Hematopoietic multipotent progenitor cell treated with erythropoietin and hydrocortisone succinate and interleukin-3 and kit ligand, for 15 days (in vitro differentiated cells): ENCODE measurements around the gene HBE1.

Experiments used
- DNase-seq: peaks from one replicate; pipeline ENCODE4 v3.0.0-alpha.2; 2015; ENCODE audit warnings: low spot score

HBE1 gene

DNA sequence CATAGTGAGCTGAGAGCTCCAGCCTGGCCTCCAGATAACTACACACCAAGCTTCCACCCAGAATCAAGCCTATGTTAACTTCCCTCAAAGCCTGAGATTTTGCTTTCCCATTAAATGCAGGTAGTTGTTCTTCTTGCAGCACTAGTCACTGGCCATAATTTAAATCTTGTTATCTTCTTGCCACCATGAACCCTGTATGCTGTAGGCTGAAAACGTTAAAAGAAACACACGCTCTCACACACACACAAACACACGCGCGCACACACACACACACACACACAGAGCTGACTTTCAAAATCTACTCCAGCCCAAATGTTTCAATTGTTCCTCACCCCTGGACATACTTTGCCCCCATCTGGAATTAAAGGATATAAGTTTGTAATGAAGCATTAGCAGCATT, 16.3 kb downstream of the HBE1 start:
- peak; percentile 43 for DNase-seq

DNA sequence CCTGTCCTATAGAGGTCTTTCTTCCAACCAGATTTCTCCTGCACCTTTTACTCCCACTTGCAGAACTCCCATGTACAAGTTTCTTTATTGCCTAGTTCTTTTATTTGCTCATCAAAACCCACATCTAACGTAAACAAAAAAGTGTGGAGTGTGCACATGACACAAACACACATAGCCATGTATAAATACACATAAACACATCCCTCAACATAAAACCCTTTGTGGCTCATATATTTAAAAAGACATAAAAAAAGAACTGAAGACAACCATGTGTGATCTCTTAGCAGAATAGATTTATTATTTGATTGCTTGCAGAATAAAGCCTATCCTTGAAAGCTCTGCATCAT, 16.9 kb downstream of the HBE1 start:
- no peak for DNase-seq

DNA sequence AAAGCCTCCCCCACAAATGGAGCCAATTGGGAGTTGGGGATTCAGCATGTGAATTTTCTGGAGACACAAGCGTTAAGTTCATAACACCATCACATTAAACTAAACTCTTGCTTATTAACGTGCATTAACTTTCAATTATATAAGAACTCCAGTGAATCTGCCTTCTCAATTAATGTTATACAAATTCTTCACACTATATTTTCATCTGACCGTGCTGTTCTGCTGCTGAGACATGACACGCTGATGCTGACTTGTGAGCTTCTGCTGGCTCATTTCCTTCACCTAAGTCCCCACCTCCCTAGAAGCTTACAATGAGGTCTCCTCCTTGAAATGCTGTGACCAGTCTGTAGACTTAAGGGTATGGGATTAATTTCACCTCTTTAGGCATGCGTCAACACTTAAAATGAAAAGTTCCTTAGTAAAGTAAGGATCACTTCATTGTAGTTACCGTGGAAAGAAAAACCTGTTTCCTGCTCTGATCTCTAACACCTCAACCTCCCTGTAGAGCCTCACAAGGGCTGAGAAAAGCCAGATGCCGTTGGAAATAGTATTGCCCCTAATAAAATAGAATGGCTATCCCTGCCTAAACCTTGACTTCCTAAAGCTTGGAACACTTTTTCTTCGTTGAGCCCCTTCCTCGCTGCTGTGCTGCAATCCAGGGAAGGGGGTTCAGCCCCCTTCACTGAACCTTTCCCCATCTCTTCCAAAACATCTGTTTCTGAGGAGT, 17.4 kb downstream of the HBE1 start:
- peak; percentile 74 for DNase-seq

DNA sequence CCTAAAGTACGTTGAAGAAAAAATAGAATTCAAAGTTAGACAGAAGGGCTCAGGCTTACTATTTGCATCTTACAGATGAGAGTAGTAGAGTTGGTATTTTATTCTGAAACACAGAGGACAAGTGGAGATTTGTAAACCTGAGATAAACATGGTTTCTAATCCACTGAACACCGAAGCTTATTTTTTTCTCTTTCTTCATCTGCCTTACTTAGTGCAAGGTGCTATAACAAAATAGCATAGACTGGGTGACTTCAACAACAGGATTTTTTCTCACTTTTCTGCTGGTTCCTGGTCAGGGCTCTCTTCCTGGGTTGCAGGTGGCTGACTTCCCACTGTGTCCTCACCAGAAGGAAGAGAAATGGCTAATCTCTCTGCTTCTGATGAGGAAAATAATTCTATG, 18.0 kb downstream of the HBE1 start:
- DNase-seq, result no peak

DNA sequence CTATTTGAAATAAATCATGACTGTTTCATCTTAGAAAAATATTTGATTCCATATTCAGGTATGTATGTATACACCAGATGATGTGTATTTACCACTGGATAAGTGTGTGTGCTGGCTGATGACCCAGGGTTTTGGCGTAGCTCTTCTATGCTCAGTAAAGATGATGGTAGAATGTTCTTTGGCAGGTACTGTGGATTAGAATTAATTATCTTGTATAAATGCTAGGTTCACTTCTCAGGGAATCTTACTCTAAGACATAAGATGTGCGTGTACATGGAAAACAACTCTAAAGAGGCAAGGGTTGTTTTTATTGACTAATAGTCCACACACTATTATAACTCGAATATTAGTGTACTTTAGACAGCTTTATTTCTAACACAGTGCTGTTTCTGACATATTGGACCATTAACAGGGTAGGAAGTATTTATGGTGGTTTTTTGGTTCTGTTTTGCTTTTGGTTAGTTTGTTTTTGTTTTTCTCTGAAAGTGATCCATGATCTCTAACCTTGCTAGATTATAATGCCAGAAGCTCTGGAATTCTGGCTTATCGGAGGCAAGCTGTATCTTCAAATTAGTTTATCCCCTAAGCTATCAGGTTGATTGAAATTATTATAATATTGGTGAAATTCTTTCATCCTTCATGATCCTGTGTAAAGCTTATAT, 19.1 kb downstream of the HBE1 start:
- peak; percentile 57 for DNase-seq

DNA sequence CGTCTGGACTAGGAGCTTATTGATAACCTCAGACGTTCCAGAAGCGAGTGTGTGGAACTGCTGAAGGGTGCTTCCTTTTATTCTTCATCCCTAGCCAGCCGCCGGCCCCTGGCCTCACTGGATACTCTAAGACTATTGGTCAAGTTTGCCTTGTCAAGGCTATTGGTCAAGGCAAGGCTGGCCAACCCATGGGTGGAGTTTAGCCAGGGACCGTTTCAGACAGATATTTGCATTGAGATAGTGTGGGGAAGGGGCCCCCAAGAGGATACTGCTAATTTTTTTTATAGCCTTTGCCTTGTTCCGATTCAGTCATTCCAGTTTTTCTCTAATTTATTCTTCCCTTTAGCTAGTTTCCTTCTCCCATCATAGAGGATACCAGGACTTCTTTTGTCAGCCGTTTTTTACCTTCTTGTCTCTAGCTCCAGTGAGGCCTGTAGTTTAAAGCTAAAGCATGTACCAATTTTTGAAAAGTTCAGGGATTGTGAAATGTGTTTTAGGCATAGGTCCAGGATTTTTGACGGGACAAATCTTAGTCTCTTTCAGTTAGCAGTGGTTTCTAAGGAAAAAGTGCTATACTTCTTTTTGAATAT, 19.8 kb downstream of the HBE1 start, which contains the start of gene HBG1:
HBG1 (minus strand) TSS at position 51 of the 590 bp plus-strand sequence. CDS start 53 bp downstream, outside the sequence.
- peak; percentile 51 for DNase-seq

DNA sequence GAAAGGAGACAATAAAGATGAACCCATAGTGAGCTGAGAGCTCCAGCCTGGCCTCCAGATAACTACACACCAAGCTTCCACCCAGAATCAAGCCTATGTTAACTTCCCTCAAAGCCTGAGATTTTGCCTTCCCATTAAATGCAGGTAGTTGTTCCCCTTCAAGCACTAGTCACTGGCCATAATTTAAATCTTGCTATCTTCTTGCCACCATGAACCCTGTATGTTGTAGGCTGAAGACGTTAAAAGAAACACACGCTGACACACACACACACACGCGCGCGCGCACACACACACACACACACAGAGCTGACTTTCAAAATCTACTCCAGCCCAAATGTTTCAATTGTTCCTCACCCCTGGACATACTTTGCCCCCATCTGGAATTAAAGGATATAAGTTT, 21.2 kb downstream of the HBE1 start:
- peak; percentile 41 for DNase-seq

DNA sequence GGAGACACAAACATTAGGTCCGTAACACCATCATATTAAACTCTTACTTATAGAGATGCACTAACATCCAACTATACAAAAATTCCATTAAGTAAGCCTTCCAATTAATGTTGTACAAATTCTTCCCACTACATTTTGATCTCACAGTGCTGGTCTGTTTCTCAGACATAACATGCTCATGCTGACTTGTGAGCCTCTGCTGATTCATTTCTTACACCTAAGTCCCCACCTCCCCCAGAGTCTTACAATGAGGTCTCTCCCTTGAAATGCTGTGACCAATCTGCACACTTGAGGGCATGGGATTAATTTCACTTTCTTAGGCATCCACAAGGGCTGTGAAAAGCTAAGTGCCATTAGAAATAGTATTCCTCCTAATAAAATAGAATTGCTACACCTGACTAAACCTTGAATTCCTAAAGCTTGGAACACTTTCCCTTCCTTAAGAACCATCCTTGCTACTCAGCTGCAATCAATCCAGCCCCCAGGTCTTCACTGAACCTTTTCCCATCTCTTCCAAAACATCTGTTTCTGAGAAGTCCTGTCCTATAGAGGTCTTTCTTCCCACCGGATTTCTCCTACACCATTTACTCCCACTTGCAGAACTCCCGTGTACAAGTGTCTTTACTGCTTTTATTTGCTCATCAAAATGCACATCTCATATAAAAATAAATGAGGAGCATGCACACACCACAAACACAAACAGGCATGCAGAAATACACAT, 22.1 kb downstream of the HBE1 start:
- DNase-seq, result peak; percentile 74

DNA sequence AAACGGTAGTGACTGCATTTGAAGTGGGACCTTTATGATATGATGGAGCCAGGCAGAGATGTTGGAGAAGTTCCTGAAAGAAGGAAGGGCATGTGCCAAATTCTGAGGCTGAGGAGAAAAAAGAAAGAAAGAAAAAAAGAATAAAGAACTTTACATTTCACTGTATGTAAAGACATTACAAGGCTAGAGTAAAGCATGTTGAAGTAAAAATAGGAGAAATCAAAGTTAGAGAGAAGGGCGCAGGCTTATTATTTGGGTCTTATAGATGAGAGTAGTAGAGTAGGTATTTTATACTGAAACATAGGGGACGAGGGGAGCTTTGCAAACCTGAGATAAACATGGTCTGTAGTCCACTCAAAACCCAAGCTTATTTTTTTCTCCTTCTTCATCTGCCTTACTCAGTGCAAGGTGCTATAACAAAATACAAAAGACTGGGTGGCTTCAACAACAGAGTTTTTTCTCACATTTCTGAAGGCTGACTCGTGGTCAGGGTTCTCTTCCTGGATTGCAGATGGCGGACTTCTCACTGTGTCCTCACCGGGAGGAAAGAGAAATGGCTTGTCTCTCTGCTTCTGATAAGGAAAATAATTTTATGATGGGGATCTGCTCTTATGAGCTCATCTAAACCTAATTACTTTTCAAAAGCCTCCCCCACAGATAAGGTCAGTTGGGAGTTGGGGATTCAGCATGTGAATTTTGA, 22.8 kb downstream of the HBE1 start:
- DNase-seq, result peak; percentile 64

DNA sequence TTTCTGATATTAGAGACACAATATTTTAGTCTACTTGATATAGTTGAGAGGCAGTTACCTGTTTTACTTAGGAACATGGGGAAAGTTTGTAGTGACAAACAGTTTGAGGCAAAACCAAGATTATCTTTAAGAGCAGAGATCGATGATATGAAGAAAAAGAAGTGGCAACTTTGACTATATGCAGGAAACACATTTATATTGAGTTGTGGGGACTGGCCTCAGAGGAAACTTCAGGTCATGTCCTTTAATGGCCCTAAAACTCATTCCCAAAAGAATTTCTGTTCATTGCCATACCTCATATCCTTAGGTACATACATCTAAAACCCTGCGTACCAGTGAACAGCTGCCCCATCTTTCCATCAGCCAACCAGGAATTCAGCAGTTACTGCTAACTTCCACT, 24.6 kb downstream of the HBE1 start:
- DNase-seq, result no peak

DNA sequence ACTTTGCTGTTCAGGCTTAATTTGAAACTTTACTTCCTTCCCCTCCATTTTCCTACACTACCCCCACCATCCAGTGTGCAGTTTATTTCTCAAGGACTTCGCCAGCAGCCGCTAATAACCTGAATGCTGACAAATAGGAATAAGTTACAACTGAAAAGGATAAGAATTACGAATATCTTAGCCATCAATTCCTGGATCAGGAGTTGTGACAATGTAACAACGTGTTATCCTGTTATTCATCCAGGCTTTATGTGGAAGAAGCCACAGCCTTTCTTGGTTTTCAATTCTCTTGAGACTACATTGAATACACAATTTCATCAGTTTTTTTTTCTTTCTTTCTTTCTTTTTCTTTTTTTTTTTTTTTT, 25.9 kb downstream of the HBE1 start:
- no peak for DNase-seq

DNA sequence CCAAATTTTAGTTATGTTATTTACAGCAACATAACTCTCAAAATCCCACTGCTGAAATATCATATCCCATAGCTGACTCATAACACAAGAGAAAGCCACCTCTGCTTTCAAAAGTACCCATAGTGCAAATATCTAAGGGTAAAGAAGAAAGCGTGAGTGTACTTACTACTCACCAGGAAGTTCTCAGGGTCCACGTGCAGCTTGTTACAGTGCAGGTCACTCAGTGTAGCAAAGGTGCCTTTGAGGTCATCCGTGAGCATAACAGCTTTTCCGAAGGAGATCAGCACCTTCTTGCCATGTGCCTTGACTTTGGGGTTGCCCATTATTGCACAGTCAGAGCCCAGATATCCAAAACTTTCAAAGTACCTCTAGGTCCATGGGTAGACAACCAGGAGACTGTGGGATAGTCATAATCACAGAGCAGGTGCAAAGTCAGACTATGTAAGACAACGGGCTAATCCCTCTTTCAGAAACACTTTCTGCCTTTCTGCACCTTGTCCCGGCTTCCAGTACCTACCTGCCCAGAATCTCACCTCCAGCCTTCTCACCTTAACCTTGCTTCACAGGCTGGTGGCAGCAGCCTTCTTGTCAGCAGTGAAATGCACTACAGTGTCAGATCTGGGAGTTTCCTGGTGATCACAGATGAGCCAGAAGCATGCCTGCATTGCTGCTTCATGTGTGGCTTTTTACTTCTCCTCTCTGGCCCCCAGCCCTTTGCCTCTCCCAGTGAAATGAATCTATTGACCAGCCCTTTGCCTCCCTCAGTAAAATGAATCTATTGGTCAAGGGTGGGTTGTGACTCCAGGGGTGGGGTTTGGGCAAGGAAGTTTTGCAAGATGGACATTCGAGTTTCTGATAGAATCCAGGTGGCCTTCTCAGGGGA, 26.6 kb downstream of the HBE1 start:
- peak; percentile 76 for DNase-seq

DNA sequence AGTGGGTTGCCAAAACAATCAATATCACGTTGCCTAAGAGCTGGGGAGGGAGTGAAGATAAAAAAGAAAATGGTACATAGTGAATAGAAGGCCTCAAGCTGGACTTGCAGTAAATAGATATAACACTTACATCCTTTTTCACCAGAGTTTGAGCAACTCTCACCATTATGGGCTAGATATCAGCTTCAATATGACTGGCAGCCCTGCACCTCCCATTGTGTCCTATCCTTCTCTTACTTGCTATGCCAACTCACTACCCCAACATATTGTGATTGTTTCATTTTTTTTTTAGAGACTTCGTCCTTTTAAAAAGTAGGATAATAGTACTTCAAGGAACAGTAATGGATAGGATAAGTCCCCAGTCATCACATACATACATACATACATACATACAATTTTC, 27.5 kb downstream of the HBE1 start:
- DNase-seq, result peak; percentile 66

DNA sequence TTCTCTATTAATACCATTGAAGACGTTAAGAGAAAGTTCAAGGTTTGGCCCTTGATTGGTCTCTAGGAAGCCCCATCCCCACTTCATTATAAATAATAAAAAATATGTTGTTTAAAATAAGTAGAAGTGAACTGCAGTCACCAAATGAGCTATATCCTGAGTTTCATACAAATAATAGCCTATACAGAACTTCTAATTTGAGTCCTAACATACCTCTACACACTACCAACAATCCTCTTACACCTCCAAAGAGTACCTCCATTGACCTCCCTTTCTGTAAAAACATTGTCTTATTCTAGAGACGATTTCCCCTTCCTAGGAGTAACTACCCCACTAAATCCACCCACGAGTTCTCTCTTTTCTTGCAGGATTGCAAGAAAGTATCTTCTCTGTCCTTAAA, 28.3 kb downstream of the HBE1 start:
- DNase-seq, result peak; percentile 53

DNA sequence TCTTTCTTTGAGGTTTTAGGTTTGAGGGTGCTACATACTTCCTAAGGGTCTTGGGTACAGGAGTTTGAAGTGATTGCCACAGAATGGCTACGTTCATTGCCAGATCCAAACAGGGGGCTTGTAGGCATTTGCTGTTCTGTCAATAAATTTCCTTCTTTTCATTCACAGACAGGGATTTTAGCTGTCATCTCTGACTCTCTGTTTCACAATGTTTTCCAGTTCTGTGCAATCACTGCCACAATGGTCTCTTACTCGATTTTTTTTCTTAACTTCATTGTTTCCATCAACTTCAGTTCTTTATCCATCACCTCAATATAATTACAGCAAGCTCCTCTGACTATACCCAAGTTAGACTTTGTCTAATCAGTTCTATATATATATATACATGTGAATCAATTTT, 29.3 kb downstream of the HBE1 start:
- DNase-seq, result peak; percentile 54

DNA sequence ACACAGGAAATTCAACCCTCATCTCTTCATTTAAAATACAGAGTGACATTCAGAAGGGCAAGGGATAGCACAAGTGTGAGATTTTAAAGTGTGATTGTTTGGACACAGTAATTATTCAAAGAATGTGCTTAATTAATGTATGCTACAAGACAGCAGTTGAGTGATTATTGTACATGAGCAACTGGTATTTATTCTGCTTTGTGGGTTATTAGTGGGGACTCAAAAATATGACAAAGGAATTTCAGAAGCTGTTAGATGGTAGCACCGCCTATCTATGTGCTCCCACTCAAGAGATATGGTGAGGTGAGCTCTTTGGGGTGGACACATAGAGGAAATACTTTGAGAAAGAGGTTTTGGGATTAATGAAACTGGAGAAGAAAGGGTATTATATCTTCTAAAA, 29.7 kb downstream of the HBE1 start:
- DNase-seq, result peak; percentile 55

DNA sequence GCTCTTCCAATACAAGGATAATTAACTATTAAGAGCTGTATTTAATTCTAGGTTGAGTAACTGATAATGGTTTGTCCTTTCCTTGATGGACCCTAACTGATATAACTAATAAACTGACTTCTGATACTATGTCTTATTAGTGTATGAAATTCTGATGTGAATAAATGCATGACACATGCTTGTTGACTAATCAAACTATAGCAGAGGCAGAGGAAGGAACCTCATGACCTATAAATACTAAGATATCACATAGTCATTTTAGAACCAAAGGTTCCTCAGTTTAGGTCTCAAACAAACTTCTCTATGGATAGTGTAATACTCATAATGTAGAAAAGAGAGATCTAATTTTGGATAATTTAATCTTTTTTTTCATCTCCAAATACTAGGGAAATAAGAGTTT, 30.7 kb downstream of the HBE1 start:
- DNase-seq, result peak; percentile 74

DNA sequence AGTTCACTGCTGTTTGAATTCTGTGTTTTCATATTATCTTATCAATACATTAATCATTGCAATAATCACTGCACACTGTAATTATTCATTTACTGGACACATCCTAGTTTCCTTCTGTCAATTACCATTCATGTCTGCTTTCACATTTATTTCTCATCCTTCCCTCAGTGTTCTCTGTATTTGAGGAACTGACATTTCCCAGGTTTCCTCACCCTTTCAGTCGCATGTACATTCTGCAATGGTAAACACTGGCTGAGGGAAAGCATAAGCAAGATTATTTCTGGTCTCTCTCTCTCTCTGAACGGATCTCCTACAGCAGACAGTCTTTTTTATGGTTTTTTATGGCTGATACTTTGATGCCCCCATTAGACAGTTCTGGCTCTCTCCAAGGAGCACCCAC, 31.3 kb downstream of the HBE1 start:
- DNase-seq, result peak; percentile 19

DNA sequence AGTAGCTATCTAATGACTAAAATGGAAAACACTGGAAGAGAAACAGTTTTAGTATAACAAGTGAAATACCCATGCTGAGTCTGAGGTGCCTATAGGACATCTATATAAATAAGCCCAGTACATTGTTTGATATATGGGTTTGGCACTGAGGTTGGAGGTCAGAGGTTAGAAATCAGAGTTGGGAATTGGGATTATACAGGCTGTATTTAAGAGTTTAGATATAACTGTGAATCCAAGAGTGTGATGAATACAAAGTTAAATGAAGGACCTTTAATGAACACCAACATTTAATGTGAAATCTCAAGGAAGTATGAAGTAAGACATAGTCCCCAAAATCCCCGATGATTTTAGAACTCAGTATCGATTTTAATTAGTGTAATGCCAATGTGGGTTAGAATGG, 32.3 kb downstream of the HBE1 start:
- no peak for DNase-seq

DNA sequence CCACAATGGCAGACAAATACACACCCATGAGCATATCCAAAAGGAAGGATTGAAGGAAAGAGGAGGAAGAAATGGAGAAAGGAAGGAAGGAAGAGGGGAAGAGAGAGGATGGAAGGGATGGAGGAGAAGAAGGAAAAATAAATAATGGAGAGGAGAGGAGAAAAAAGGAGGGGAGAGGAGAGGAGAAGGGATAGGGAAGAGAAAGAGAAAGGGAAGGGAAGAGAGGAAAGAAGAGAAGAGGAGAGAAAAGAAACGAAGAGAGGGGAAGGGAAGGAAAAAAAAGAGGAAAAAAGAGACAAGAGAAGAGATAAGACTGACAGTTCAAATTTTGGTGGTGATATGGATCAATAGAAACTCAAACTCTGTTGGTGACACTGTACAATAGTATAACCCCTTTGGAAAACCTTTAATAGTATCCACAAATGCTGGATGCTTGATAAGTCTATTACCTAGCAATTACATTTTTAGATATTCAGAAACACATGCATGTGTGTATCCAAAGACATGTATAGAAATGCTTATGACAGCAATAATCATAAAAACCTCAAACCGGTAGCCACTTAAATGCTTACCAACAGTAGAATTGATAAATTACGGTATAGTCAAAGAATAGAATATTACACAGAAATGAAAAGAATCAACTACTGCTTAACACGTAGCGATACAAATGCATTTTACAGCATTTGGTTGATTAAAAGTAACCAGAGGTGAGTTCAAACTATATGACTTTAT, 34.2 kb downstream of the HBE1 start:
- peak; percentile 31 for DNase-seq
